ENCODE measurements around the gene SCTR.

- TF ChIP-seq CTCF (IDR thresholded peaks at IDR 0.05), result no peak
- TF ChIP-seq POLR2A (IDR thresholded peaks at IDR 0.05), result no peak
Measured at GRCh38 chr2:119544939-119545475, 20.7 kb upstream of the SCTR start.

Measured in heart left ventricle (tissue), 13 donors.